HCT116 (cell line): ENCODE data around the gene PAFAH1B1.

Source experiments
- ATF3 ChIP-seq: IDR thresholded peaks from 2 replicates; pipeline ENCODE4 v1.6.1; 2012
- CEBPB ChIP-seq: IDR thresholded peaks from 2 replicates; pipeline ENCODE4 v1.6.1; 2012; ENCODE audit warnings: low read depth
- CTCF ChIP-seq, 3 experiments: fragments of 200-600 bp in 1 of 3; sonication (generic) in 1 of 3; IDR thresholded peaks in 2 of 3; conservative IDR thresholded peaks in 1 of 3; 2 replicates each; pipeline ENCODE4 v1.5.1; 2012 to 2017; ENCODE audit warnings: low read depth in 2 of 3, low read length in 2 of 3, antibody characterized with exemption in 1 of 3, borderline replicate concordance in 1 of 3, control low read depth in 1 of 3, mild to moderate bottlenecking in 1 of 3, mixed read lengths in 1 of 3, mixed run types in 1 of 3, moderate library complexity in 1 of 3; ENCODE audit not compliant: insufficient read depth in 1 of 3
- ELF1 ChIP-seq: IDR thresholded peaks from 2 replicates; pipeline ENCODE4 v1.6.1; 2012; ENCODE audit warnings: low read depth, borderline replicate concordance
- EZH2 ChIP-seq: fragments of 200-600 bp; sonication (generic); IDR thresholded peaks from 2 replicates; pipeline ENCODE4 v1.6.1; 2017; ENCODE audit warnings: antibody characterized with exemption, mixed run types
- MAX ChIP-seq: IDR thresholded peaks from 2 replicates; pipeline ENCODE4 v1.6.1; 2012
- POLR2AphosphoS5 ChIP-seq: IDR thresholded peaks from 2 replicates; pipeline ENCODE4 v1.6.1; 2011; ENCODE audit warnings: mild to moderate bottlenecking, low read depth, low read length, moderate library complexity
- REST ChIP-seq: IDR thresholded peaks from 2 replicates; pipeline ENCODE4 v1.6.1; 2012; ENCODE audit warnings: low read depth
- SP1 ChIP-seq: IDR thresholded peaks from 2 replicates; pipeline ENCODE4 v1.6.1; 2012; ENCODE audit warnings: low read depth
- SRF ChIP-seq: IDR thresholded peaks from 2 replicates; pipeline ENCODE4 v1.6.1; 2012; ENCODE audit warnings: low read depth
- TCF7L2 ChIP-seq: IDR thresholded peaks from 2 replicates; pipeline ENCODE4 v1.7.0; 2011; ENCODE audit warnings: borderline replicate concordance, inconsistent platforms; ENCODE audit not compliant: insufficient read depth, insufficient read length; ENCODE audit errors: extremely low read depth
- YY1 ChIP-seq: IDR thresholded peaks from 2 replicates; pipeline ENCODE4 v1.6.1; 2011; ENCODE audit warnings: low read length, low read depth, moderate library complexity, mild to moderate bottlenecking; ENCODE audit not compliant: insufficient replicate concordance; ENCODE audit errors: extremely low read depth
- ZBTB33 ChIP-seq: IDR thresholded peaks from 2 replicates; pipeline ENCODE4 v1.6.1; 2011; ENCODE audit warnings: mild to moderate bottlenecking, low read length, moderate library complexity; ENCODE audit not compliant: insufficient replicate concordance; ENCODE audit errors: extremely low read depth
- ZNF274 ChIP-seq: fragments of 200-500 bp; sonication (Bioruptor generic); IDR thresholded peaks from 2 replicates; pipeline ENCODE4 v1.6.1; 2014; ENCODE audit warnings: mild to moderate bottlenecking, low read depth, low read length, inconsistent platforms

GRCh38 chr17:2593821-2594721 is 617 bp downstream of the PAFAH1B1 start:
- TF ChIP-seq REST (no peak), CTCF (IDR thresholded peaks at IDR 0.05 in 2 of 3, conservative IDR thresholded peaks at IDR 0.05 in 1 of 3; ENCODE audit: borderline replicate concordance in 1 of 3, insufficient read depth in 1 of 3, low read depth in 2 of 3, low read length in 2 of 3) (no peak), POLR2AphosphoS5 (peak; percentile 49; the same call in 1 of the 2 replicates), MAX (no peak), ZNF274 (no peak), ATF3 (no peak), YY1 (peak; percentile 95), SP1 (no peak), ELF1 (no peak), EZH2 (no peak), ZBTB33 (no peak), CEBPB (no peak), SRF (no peak), TCF7L2 (no peak)
